GM19240 (cell line): ENCODE results near the gene RCAN3.
"Not testable (repeated sequence)": the region's sequence is repeated elsewhere in the genome, so short reads cannot be mapped to it uniquely, and the experiment has no call there.

Source experiments
- DNase-seq: peaks from one replicate; pipeline ENCODE4 v3.0.0; 2011; ENCODE audit warnings: low spot score; ENCODE audit not compliant: insufficient read length

The RCAN3 gene

DNA sequence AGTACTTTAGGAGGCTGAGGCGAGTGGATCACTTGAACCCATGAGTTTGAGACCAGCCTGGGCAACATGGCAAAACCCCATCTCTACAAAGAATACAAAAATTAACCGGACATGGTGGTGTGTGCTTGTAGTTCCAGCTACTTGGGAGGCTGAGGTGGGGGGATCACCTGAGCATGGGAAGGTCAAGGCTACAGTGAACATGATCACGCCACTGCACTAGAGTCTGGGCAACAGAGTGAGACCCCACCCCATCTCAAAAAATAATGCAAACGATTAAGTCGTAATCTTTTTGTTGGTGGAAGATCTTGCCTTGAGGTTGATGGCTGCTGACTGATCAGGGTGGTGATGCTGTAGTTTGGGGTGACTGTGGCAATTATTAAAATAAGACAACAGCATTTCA, 6.3 kb downstream of the RCAN3 start:
- no peak for DNase-seq

DNA sequence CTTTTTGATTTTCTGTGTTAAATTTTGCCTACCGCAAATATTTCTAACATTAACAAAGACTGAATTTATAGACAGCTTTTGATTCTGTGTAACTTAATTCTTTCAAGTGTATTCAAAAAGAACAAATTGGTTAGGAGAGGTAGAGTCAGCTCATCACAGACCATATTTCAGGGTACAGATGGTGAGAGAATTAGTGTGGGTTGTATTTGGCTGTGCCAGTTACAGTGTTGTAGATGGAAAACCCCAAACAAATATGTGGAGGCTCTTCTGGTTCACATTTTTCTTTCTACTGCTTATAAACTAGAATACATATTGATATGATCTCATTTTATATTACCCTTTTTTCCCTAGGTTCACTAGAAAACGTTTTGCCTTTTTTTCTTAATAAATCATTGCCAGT, 11.1 kb downstream of the RCAN3 start:
- no peak for DNase-seq

DNA sequence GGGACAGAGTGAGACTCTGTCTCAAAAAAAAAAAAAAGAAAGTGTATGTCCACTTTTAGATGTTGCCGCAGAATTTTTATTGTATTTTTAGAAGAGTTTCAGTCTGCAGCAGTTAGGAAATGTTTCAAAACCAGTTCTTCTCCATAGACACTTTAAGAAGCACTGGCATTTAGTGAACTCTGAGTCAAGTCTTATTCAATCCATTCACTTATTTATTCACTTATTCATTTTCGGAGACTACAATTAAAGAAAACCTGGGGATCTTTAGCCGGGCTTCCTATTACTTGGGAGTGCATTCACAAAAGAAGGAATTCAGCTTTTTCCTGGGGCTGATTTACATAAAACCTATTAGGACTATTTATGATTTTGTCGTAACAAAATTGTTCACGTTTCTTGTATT, 12.3 kb downstream of the RCAN3 start:
- DNase-seq: no peak

DNA sequence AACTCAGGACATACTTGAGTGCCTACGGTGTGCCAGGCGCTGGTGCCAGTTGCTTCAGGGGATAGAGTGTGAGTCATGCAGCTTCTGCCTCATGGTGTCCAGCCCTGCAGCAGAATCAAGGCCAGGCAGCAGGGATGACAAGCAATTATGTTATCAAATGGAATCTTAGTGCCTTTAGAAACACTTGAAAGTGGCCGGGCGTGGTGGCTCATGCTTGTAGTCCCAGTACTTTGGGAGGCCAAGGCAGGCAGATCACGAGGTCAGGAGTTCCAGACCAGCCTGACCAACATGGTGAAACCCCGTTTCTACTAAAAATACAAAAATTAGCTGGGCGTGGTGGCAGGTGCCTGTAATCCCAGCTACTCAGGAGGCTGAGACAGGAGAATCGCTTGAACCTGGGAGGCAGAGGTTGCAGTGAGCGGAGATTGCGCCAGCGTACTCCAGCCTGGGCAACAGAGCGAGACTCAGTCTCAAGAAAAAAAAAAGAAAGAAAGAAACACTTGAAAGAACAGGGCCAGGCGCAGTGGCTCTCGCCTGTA, 13.1 kb downstream of the RCAN3 start:
- DNase-seq: not testable (repeated sequence)

DNA sequence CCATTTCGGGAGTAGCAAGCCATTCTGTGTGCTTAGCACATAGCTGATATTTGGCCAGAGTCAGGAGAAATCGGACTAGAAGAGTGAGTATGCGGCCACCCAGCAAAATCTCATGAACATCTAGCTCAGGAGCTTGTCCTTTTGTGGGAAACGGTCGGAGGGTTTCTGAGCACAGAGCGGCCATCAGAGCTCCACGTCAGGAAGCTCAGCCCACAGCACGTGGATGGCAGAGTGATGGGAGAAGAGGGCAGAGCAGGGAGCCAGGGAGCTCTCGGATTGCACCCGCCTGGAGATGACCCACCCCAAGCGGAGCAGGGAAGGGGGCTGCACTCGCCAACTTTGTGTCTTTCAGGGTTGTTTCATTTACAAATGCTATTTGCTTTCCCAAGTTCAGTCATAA, 13.9 kb downstream of the RCAN3 start:
- DNase-seq: no peak

DNA sequence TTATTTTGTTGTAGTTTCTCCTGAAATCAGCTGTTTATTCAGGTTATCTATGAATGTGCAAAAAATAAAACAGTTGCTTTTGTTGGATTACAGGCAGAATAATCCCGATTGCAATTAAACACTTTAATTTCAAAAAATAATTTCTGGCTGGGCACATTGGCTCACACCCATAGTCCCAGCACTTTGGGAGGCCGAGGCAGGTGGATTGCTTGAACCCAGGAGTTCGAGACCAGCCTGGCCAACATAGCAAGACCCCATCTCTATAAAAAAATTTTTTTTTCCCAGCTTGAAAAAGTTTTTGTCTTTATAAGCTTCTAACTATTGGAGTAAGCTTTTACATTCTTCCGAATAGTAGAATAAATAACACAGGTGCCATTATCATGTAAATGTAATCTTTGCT, 15.3 kb downstream of the RCAN3 start:
- DNase-seq: no peak

DNA sequence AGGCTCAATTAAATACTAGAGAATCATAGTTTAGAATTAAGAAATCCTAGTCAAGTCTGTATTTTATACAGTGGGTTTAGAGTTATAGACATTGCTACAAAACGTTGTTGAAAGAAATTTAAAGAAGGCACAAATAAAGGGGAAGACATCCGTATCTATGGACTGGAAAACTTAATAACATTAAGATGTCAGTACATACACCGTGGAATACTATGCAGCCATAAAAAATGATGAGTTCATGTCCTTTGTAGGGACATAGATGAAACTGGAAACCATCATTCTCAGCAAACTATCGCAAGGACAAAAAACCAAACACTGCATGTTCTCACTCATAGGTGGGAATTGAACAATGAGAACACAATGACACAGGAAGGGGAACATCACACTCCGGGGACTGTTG, 17.6 kb downstream of the RCAN3 start:
- DNase-seq: not testable (repeated sequence)

DNA sequence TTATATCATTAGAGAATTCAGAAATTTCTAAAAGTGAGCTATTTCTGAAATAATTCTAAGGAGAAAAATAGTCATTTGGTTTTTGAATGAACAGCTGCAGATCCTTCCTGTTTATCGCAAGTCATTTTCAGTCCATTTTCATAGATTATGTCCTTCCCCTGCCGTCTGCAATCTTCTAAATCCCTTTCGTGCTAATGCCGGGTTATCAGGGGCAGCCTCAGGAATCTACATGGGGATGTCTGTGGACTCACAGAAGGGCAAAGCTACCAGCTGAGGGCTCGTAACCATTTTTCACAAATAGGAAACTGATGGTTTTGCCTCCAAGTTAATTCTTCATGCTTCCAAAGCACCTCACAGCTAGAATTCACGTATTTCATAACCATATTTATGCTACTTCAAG, 23.0 kb downstream of the RCAN3 start:
- no peak for DNase-seq

DNA sequence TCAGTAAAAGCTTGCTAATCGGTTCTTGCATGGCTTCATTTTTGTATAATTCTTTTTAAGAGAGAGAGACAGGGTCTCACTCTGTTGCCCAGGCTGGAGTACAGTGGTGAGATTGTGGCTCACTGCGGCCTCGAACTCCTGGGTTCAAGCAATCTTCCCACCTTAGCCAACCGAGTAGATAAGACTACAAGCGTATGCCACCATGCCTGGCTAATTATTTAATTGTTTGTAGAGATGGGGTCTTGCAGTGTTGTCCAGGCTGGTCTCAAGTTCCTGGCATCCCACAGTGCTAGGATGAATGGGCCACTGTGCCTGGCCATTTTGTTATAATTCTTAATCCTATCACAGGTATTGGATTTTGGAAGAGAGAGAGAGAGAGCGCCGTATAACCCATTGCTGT, 23.4 kb downstream of the RCAN3 start:
- DNase-seq: no peak

DNA sequence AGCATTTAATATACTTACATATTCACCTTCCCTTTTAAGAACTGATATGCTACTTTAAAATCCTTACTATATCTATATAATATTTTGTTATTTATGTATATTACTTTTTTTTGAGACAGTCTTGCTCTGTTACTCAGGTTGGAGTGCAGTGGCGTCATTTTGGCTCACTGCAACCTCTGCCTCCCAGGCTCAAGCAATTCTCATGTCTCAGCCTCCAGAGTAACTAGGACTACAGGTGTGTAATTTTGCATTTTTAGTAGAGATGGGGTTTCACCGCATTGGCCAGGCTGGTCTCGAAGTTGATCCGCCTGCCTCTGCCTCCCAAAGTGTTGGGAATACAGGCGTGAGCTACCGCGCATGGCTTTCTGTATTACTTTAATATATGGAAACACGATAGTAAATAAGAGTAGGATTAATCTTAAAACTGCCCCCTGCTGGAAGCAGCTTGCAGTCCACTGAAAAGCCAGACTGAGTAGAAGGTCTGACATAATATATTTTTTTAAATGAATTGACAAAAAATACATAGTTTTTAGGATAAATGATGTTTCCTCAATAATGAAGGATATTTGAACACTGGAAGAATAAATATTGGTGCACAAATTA, 24.4 kb downstream of the RCAN3 start:
- no peak for DNase-seq

DNA sequence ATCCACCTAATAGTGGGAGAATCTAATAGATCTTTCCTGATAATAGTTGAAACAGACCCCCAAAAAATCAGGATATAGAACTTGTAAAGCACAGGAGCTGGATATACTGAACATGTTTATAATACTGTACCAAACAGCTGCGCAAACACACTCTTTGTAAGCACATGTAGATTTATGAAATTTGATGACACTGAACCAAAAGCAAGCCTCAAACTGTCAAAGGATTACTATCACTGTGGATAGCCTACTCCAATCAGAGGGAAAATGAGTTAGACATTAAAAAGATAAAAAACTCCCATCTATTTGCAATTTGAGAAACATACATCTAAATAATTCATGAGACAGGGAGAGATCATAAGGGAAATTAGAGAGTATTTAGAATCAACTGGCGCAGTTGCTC, 26.1 kb downstream of the RCAN3 start:
- DNase-seq: no peak

DNA sequence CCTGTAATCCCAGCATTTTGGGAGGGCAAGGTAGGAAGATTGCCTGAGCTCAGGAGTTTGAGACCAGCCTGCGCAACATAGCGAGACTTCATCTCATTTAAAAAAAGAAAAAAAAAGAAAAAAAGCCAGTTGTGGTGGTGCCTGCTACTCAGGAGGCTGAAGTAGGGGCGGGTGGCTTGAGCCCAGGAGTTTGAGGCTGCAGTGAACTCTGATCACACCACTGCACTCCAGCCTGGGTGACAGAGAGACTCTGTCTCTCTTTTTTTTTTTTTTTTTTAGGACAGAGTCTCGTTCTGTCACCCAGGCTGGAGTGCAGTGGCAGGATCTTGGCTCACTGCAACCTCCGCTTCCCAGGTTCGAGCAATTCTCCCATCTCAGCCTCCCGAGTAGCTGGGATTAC, 26.7 kb downstream of the RCAN3 start:
- DNase-seq: not testable (repeated sequence)

DNA sequence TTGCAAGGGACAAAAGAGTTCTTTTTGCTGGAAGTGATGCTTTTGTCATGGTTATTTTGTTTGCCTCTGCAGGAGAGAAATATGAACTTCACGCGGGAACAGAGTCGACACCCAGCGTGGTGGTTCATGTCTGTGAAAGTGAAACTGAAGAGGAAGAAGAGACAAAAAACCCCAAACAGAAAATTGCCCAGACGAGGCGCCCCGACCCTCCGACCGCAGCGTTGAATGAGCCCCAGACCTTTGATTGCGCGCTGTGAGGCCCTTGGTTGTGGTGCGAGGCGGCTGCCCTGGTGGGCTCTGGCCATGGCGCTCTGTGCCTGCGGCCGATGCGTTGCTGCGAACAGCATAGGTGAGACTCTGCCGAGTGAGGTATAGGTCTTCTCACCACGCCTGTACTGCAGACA, 32.4 kb downstream of the RCAN3 start:
- peak; percentile 18 for DNase-seq

DNA sequence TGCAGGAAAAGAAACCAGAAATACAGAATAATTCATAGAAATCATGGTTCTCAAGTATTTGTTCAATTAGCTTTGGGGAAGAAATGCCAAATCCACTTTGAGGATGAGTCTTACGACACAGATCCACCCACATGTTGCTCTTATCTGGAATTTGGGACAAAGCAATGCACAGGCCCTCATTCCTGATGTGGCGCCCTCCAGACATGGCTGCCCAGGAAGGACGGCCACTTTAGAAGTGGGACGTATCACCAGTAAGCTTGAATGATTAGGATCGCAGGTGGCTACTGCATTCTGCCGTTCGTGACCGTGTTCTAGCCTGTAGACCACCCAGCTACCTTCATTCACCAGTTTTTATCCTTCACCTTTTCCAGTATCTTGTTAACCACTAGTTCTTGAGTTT, 33.1 kb downstream of the RCAN3 start:
- no peak for DNase-seq

DNA sequence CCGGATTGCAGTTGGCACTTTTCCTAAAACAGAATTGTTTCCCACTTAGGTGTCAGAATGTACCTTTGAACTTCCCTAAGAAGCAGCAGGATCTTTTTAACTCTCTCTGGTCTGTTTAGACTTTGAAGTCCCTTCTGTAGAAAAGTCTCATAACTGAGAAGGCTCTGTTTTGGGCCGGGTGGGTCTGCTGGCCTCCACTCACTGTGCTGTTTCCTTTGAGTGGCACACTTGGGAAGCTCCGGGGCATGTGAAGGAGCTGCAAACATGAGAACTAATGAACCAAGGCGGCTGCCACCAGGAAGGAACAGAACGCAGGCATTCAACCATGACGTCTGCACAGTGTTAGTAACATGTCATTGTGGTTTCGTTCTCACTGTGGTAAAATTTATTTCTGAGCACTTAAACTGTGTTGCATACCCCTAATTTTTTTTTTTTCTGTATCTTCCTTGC, 33.8 kb downstream of the RCAN3 start:
- no peak for DNase-seq

DNA sequence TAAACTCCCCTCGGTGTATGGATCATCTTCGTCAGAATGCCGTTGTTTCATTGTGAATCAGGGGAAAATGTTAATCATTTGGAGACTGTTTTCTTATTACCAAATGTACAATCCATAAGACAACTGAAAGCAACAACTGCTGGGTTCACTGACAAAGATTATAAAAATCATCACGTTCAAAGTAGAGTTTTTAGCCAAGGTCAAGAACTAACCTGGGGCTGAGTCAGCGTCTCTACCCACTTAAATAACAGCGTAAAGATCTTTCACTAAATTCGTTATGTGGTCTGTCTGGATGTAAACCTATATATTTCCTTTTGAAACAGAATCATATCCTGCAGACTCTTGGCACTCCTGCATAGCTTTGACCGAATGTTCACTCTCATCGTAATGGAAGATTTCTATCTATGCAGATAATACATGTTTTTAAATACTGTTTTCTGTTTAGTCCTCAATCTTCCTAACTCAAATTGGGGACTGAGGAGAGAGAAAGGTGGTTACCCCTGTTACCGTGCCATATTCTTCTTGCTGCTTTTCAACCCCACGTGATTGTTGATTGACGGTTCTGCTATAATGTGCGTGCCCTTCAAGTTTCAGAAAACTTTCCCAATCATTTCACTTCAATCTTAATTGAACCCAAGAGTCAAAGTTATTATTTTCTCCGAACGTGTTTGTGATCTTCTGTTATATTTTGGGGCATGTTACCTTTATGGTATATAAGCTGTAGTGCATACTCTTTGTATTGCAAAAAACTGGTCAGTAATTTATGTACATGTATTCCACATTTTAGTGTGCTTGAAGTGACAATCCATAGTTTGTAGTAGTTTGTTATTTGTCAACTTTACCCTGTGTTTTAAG, 37.6 kb downstream of the RCAN3 start:
- DNase-seq: no peak

DNA sequence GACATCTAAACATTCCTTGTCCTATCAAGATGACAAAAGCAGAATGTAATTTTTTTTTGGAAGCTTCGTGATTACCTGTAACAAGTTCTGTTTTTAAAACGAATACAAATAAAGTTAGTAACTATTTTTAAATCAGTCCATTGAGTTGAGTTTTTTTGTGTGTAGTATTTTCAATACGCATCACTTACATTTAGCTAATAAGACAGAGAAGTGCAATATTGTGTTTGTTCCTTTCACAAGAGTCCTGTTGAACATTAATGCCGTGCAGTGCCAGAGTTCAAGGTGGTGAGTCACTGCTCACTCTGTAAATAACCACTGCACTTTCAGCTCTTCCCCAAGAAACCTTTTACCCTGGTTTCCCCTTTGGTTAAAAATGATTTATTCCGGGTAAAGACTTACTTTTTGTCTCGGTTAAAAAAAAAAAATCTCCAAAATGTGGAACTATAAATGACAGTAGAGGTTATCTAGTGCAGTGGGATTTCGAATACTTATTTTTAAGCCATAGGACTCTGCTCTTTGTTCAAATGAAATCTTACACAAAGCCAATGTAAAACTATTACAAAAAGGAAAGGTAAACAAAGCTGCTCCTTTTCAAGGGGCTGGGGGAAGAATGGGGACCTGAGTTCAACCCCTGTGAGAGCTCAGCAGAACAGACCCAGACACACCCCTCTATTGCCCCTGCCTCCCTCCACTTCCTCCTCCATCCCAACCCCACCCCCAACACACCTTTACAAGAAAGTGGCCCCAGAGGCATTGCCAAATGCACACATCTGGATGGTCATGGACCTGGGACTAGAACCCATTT, 38.5 kb downstream of the RCAN3 start:
- DNase-seq: no peak

DNA sequence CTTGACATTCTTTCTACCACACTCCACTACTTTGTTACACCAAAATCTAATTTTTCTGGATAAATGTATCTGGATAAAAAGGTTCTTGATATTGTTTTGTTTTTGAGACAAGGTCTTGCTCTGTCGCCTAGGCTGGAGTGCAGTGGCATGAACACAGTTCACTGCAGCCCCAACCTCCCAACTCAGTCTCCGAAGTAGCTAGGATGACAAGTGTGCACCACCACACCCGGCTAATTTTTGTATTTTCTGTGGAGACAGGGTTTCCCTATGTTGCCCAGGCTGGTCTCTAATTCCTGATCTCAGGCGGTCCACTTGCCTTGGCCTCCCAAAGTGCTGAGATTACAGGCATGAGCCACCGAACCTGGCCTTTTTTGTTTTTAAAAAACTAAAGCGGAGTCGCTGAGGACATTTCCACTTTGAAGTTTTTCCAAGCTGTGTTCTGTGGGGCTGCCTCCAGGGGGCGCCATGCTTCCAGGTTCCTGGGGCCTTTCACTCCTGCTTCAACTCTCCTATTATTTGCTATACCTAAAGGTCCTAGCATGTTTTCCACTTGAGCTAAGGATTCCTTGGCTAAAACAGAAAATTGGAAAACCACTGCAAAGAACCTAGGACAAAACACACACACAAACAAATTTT, 39.2 kb downstream of the RCAN3 start:
- DNase-seq: no peak

DNA sequence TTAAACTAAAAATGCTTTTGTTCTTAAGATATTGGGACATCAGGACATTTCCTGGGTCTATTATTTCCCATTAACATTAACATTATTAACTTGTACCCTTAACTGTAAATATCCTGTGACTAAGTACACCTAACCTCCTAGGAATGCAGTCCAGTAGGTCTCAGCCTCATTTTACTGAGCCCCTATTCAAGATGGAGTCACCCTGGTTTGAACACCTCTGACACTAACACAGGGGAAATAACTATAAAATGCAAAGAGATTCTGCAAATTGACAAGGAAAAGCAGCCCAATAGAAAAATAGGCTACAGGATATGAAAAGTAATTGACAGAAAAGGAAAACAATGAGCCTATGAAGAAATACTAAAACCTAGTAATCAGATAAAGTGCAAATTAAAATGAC, 41.6 kb downstream of the RCAN3 start:
- DNase-seq: no peak

DNA sequence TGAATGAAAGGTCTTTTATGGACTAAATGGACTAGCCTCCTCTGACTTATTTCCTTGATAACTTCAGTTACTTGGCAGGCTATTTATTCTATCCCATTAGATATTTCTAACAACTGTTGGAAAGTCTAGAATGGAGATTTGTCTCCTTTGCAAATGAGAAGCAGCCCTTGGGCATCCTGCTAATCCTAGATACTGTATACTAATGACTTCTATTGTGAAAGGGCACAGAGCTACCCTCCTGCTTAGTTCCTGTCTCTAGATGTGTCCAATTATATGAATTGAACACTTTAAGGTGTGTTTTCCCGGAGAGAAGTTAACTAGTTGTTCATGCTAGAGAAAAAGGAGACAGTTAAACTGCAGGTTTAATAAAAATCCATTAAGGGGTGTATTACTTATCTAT, 43.0 kb downstream of the RCAN3 start:
- no peak for DNase-seq

DNA sequence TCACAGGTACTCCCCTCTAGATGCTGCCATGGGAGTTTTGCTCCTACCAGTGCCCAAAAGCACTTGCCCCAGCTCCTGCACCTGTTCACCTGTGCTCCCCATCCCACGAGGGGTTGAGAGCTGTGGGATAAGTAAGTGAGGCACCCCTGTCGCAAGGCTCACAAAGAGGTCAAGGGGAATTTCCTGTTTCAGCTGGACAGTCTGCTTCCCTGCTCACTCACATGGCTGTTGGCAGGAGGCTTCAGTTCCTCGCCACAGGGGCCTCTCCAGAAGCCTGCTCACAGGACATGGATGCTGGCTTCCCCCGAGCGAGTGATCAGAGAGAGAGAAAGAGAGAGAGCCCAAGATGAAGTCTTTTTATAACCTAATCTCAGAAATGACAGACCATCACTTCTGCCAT, 44.6 kb downstream of the RCAN3 start:
- DNase-seq: no peak

DNA sequence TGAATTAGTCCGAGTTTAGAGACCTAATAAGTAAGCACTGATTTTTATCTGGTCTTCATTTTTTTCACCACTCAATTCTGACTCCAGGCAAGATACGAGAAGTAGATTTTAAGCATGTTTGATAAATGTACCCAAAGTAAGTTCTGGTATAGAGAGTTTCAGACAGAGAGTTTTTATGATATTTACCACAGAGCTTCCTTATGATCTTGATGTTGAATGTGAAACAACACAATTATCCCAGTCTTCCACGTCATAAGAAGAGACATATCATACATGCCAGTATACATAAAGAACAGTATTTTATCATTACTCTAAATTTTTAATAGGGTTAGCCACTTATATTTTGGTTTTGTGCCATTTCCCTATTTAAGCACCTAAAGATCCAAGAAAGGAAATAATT, 45.4 kb downstream of the RCAN3 start:
- DNase-seq: no peak
